GM12878 (cell line): Measurements from ENCODE around the gene IER3. TPM values are rescaled to one million over a fixed set of nuclear protein-coding genes. Genes with fewer than 3 reads are reported as not detected.

ENCODE experiments used
- ATAC-seq: fragments of 200-7000 bp; cut with Tn5 transposase; 3 replicates; pipeline ENCODE4 v1.9.1; 2020; ENCODE audit warnings: mild to moderate bottlenecking, moderate library complexity
- BruUV-seq: library from RNA; stranded (reverse); fragments of 400-500 nt; replicated peaks from 2 replicates; lab custom pipeline; 2021; lab: Mats Ljungman, UMichigan
- CTCF ChIA-PET: fragments of 300-600 bp; sonication (Branson Sonifier 250); formaldehyde crosslinking; extraction: SDS; loops from one replicate; lab custom pipeline; 2021; ENCODE audit warnings: inconsistent platforms; lab: Yijun Ruan, JAX
- POLR2A ChIA-PET: fragments of 350-600 bp; formaldehyde crosslinking; extraction: SDS; loops from one replicate; lab custom pipeline; 2021; ENCODE audit warnings: inconsistent platforms; lab: Charles Lee
- RAD21 ChIA-PET: fragments of 300-600 bp; sonication (Branson Sonifier 250); formaldehyde crosslinking; loops from one replicate; lab custom pipeline; 2023; ENCODE audit warnings: antibody characterized with exemption; ENCODE audit not compliant: unreplicated experiment; lab: Charles Lee
- SMC1A ChIA-PET: fragments of 300-600 bp; sonication (Branson Sonifier 250); formaldehyde crosslinking; loops from one replicate; lab custom pipeline; 2023; ENCODE audit not compliant: unreplicated experiment, uncharacterized antibody; lab: Charles Lee
- DNase-seq: peaks from one replicate; pipeline ENCODE4 v3.0.0-alpha.2; 2011; ENCODE audit warnings: low read depth, low spot score
- FAIRE-seq: peaks from 3 replicates; lab custom pipeline; 2011; peaks lifted over from hg19 to GRCh38; lab: Jason Lieb, UNC
- H2AFZ ChIP-seq: 2 replicates; pipeline ENCODE4 v1.6.0; 2011; ENCODE audit warnings: low read depth, low read length, control low read depth; ENCODE audit not compliant: control insufficient read depth
- H3K27ac ChIP-seq: 2 replicates; pipeline ENCODE4 v1.5.1; 2011; ENCODE audit warnings: control low read depth; ENCODE audit not compliant: control insufficient read depth, insufficient read depth
- H3K27me3 ChIP-seq, 2 experiments: replicated peaks in 1 of 2; 2 replicates each; pipeline versions ENCODE4 v1.6.0 to v1.6.1; 2011; ENCODE audit warnings: low read length in 1 of 2; ENCODE audit not compliant: control insufficient read depth in 2 of 2, insufficient read depth in 2 of 2
- H3K36me3 ChIP-seq, 2 experiments: 2 replicates each; pipeline ENCODE4 v1.5.1; 2011; ENCODE audit warnings: low read length in 1 of 2; ENCODE audit not compliant: control insufficient read depth in 2 of 2, insufficient read depth in 2 of 2
- H3K4me1 ChIP-seq: 2 replicates; pipeline ENCODE4 v1.6.1; 2011; ENCODE audit warnings: mild to moderate bottlenecking, low read length, moderate library complexity, mixed read lengths; ENCODE audit not compliant: control insufficient read depth, insufficient read depth
- H3K4me2 ChIP-seq: 2 replicates; pipeline ENCODE4 v1.6.0; 2011; ENCODE audit warnings: control low read depth; ENCODE audit not compliant: control insufficient read depth, insufficient read depth
- H3K4me3 ChIP-seq: fragments of 200-600 bp; sonication (generic); 2 replicates; pipeline ENCODE4 v1.5.1; 2016
- H3K79me2 ChIP-seq: 2 replicates; pipeline ENCODE4 v1.6.0; 2011; ENCODE audit warnings: low read length; ENCODE audit not compliant: control insufficient read depth, insufficient read depth
- H3K9ac ChIP-seq: 2 replicates; pipeline ENCODE4 v1.8.0; 2011; ENCODE audit warnings: low read length, control low read depth, mixed read lengths; ENCODE audit not compliant: control insufficient read depth, insufficient read depth
- H3K9me3 ChIP-seq: replicated peaks from 3 replicates; pipeline ENCODE4 v1.5.1; 2011; ENCODE audit warnings: mild to moderate bottlenecking, low read length; ENCODE audit not compliant: control insufficient read depth, insufficient read depth
- H4K20me1 ChIP-seq: 2 replicates; pipeline ENCODE4 v1.6.0; 2011; ENCODE audit not compliant: control insufficient read depth, insufficient read depth
- BMI1 ChIP-seq: fragments of 450-650 bp; IDR thresholded peaks from 2 replicates; pipeline ENCODE4 v1.6.1; 2016; ENCODE audit warnings: mild to moderate bottlenecking, moderate library complexity, borderline replicate concordance
- BRCA1 ChIP-seq: IDR thresholded peaks from 2 replicates; pipeline ENCODE4 v1.6.1; 2011; ENCODE audit warnings: low read depth, low read length, improper control_type of control experiment
- CBX5 ChIP-seq: sonication (generic); IDR thresholded peaks from 2 replicates; pipeline ENCODE4 v1.6.1; 2016; ENCODE audit warnings: low read depth, moderate library complexity, mild to moderate bottlenecking, inconsistent platforms
- EED ChIP-seq: sonication (generic); IDR thresholded peaks from 2 replicates; pipeline ENCODE4 v1.6.1; 2016; ENCODE audit warnings: antibody characterized with exemption, low read depth
- FOXK2 ChIP-seq: fragments of 450-650 bp; IDR thresholded peaks from 2 replicates; pipeline ENCODE4 v1.6.1; 2017; ENCODE audit warnings: mild to moderate bottlenecking, moderate library complexity
- IKZF2 ChIP-seq, 2 experiments: fragments of 450-650 bp; IDR thresholded peaks; 2 replicates each; pipeline ENCODE4 v1.6.1; 2017; ENCODE audit warnings: mild to moderate bottlenecking in 2 of 2, moderate library complexity in 2 of 2
- MEF2B ChIP-seq: fragments of 450-650 bp; IDR thresholded peaks from 2 replicates; pipeline ENCODE4 v1.6.1; 2018; ENCODE audit warnings: mild to moderate bottlenecking, moderate library complexity; ENCODE audit not compliant: partially characterized antibody, poor library complexity, severe bottlenecking
- MYC ChIP-seq: IDR thresholded peaks from 2 replicates; pipeline ENCODE4 v1.6.1; 2011; ENCODE audit warnings: mild to moderate bottlenecking, low read length, moderate library complexity, inconsistent platforms; ENCODE audit not compliant: insufficient read depth, insufficient replicate concordance, insufficient read length, severe bottlenecking
- SMAD5 ChIP-seq: IDR thresholded peaks from 2 replicates; pipeline ENCODE4 v1.6.1; 2016; ENCODE audit warnings: antibody characterized with exemption, low read depth
- SPI1 ChIP-seq: IDR thresholded peaks from 2 replicates; pipeline ENCODE4 v1.6.1; 2011; ENCODE audit warnings: low read depth, mild to moderate bottlenecking, low read length, moderate library complexity, borderline replicate concordance; ENCODE audit not compliant: insufficient read depth
- WGBS: methylation state at CpG from one replicate; pipeline ENCODE4 v1.1.6; 2016; ENCODE audit warnings: low lambda C conversion rate; ENCODE audit not compliant: insufficient replicate concordance, insufficient coverage; ENCODE audit errors: missing lambda C conversion rate; 5-methylcytosine and 5-hydroxymethylcytosine counted together
- in situ Hi-C: fragments of 300-500 bp; cut with MboI; formaldehyde crosslinking; loops from 9 replicates; pipeline ENCODE4 v1.14.3; 2018; ENCODE audit warnings: mixed read lengths
- intact Hi-C: fragments of 100-400 bp; cut with micrococcal nuclease; formaldehyde crosslinking; loops from one replicate; pipeline ENCODE4 v1.14.2; 2022; ENCODE audit not compliant: unreplicated experiment
- polyA plus RNA-seq, 11 experiments: library from polyadenylated mRNA; depleted of rRNA in 4 of 11; unstranded in 6 of 11; stranded (reverse) in 5 of 11; fragments of >200 nt; fragmentation: Nextera tagmentation in 4 of 11; fragmentation: Illumina TruSeq in 1 of 11; extraction: Ambion mirVana in 4 of 11; extraction: Trizol in 1 of 11; gene quantifications; 1 replicate in 1 of 11; 2 replicates in 10 of 11; pipeline versions ENCODE4 v1.2.1 to v1.2.3, GENCODE V29; 2011 to 2016; ENCODE audit warnings: inconsistent platforms in 2 of 11, missing spikeins in 2 of 11, low read depth in 1 of 11
- total RNA-seq, 4 experiments: library from RNA; depleted of rRNA in 3 of 4; stranded (reverse); fragments of >200 nt in 3 of 4; fragmentation: Illumina TruSeq in 1 of 4; extraction: Trizol in 1 of 4; gene quantifications; 2 replicates each; pipeline versions ENCODE4 v1.2.1 to v1.2.3, GENCODE V29; 2013 to 2021
- TF ChIP-seq, protein P1 (sequence below): fragments of 450-650 bp; formaldehyde crosslinking; IDR thresholded peaks from 2 replicates; pipeline ENCODE4 v1.4.0; 2022; ENCODE audit warnings: mild to moderate bottlenecking, moderate library complexity
- TF ChIP-seq, protein P2 (sequence below): IDR thresholded peaks from 2 replicates; pipeline ENCODE4 v1.6.1; 2011; ENCODE audit warnings: borderline replicate concordance, low read depth, mild to moderate bottlenecking, moderate library complexity, low read length; ENCODE audit not compliant: insufficient read depth, poor library complexity, severe bottlenecking
- TF ChIP-seq, protein P3 (sequence below): fragments of 450-650 bp; IDR thresholded peaks from 2 replicates; pipeline ENCODE4 v1.6.1; 2017; ENCODE audit warnings: mild to moderate bottlenecking, moderate library complexity

Gene IER3
- total and polyA plus RNA-seq, 10 of the 15 experiments (the other 5 are each of a cell fraction or from before 2014, with no cell fraction given), result 1.9 to 100 (median 32.3) TPM

DNA sequence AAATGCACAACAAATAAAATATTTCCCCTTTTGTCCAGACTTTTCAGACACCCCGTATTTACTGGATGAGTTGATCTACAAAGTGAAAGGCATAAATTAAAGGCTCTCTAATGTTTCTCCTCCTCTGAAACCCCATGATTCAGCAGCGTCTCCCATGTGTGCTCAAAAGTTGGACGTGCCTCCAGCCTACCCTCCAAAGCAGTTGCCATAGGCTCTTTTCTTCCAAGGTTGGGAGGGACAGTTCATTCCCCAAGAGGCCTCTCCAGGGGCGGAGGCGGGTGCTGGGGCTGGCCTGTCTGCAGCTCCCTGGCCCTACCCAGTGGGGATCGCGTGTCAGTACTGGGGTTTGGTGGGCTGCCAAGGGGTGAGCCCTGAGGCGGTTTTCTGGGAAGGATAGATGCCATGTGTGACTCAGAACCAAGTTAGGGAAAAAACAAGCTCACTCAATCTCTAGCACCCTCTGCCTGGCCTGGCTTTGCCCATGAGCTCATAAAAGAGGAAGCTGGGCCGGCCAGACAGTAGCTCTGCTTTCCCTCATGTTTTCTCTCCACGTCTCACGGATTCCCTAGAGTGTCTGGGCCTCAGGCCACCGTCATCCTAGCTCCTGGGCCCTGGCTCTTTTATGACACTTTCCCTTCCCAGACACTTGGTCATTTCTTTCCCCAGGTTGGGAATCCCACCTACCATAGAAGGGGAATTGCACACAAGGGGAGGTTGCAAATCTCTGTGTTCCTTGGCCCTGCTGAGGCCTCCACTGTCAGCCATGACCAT is 8.0 kb upstream of the IER3 start:
- H3K9me3 ChIP-seq, result no peaks in the 10 kb centered on the region
- in situ Hi-C loops, result no loop called here
- POLR2A ChIA-PET, result interaction anchor here (1.0 to 1.5 kb wide), 2 partner anchors 16 to 70 kb away, joined by 3 to 4 read pairs; no protein-coding TSS in a partner anchor
- intact Hi-C loops, result no loop called here
- H3K36me3 ChIP-seq, result no peaks in the 10 kb centered on the region
- CTCF ChIA-PET, result interaction anchor here (1.0 to 1.7 kb wide), 4 partner anchors 8 to 70 kb away, joined by 4 to 6 read pairs (median 6); partner anchors contain the start of gene IER3
- H2AFZ ChIP-seq, result no peak overlapping the region
- BruUV-seq, result no TSS peak
- H3K9ac ChIP-seq, result no peak overlapping the region
- WGBS, result 71% methylated on average over 12 of the region's 12 CpGs
- no peak overlapping the region for H3K4me3 ChIP-seq
- RAD21 ChIA-PET, result interaction anchor here (0.7 to 1.6 kb wide), 7 partner anchors 11 to 67 kb away, joined by 3 to 7 read pairs (median 4); no protein-coding TSS in a partner anchor
- H3K27me3 ChIP-seq, result no peaks in the 10 kb centered on the region
- no peak overlapping the region for H3K27ac ChIP-seq
- FAIRE-seq (no peak), DNase-seq (no peak), ATAC-seq (peak; percentile 56)
- peaks cover 3% of the 10 kb centered on the region; the same call in 1 of the 2 replicates for H3K4me1 ChIP-seq
- SMC1A ChIA-PET, result interaction anchor here (0.9 to 2.0 kb wide), 10 partner anchors 14 to 76 kb away, joined by 3 to 12 read pairs (median 4); no protein-coding TSS in a partner anchor
- no peak overlapping the region for H3K4me2 ChIP-seq
- H4K20me1 ChIP-seq, result no peaks in the 10 kb centered on the region
- H3K79me2 ChIP-seq, result no peaks in the 10 kb centered on the region
- TF ChIP-seq BRCA1 (no peak), FOXK2 (no peak), IKZF2 (IDR thresholded peaks at IDR 0.05) (0 out of 4 replicates have a peak, but pooled peaks of 1 of the 2 experiments have one; percentile 21), MYC (no peak), CBX5 (no peak), EED (no peak), BMI1 (no peak), SPI1 (peak; percentile 49; the same call in 1 of the 2 replicates), SMAD5 (no peak), MEF2B (no peak)
- TF ChIP-seq, protein P1, sequence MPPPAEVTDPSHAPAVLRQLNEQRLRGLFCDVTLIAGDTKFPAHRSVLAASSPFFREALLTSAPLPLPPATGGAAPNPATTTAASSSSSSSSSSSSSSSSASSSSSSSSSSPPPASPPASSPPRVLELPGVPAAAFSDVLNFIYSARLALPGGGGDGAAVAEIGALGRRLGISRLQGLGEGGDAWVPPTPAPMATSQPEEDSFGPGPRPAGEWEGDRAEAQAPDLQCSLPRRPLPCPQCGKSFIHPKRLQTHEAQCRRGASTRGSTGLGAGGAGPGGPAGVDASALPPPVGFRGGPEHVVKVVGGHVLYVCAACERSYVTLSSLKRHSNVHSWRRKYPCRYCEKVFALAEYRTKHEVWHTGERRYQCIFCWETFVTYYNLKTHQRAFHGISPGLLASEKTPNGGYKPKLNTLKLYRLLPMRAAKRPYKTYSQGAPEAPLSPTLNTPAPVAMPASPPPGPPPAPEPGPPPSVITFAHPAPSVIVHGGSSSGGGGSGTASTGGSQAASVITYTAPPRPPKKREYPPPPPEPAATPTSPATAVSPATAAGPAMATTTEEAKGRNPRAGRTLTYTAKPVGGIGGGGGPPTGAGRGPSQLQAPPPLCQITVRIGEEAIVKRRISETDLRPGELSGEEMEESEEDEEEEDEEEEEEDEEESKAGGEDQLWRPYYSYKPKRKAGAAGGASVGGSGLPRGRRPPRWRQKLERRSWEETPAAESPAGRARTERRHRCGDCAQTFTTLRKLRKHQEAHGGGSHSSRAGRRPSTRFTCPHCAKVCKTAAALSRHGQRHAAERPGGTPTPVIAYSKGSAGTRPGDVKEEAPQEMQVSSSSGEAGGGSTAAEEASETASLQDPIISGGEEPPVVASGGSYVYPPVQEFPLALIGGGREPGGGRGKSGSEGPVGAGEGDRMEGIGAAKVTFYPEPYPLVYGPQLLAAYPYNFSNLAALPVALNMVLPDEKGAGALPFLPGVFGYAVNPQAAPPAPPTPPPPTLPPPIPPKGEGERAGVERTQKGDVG (CRISPR knock-in tag), result no peak
- TF ChIP-seq, protein P2, sequence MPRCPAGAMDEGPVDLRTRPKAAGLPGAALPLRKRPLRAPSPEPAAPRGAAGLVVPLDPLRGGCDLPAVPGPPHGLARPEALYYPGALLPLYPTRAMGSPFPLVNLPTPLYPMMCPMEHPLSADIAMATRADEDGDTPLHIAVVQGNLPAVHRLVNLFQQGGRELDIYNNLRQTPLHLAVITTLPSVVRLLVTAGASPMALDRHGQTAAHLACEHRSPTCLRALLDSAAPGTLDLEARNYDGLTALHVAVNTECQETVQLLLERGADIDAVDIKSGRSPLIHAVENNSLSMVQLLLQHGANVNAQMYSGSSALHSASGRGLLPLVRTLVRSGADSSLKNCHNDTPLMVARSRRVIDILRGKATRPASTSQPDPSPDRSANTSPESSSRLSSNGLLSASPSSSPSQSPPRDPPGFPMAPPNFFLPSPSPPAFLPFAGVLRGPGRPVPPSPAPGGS, result no peak
- TF ChIP-seq, protein P3, sequence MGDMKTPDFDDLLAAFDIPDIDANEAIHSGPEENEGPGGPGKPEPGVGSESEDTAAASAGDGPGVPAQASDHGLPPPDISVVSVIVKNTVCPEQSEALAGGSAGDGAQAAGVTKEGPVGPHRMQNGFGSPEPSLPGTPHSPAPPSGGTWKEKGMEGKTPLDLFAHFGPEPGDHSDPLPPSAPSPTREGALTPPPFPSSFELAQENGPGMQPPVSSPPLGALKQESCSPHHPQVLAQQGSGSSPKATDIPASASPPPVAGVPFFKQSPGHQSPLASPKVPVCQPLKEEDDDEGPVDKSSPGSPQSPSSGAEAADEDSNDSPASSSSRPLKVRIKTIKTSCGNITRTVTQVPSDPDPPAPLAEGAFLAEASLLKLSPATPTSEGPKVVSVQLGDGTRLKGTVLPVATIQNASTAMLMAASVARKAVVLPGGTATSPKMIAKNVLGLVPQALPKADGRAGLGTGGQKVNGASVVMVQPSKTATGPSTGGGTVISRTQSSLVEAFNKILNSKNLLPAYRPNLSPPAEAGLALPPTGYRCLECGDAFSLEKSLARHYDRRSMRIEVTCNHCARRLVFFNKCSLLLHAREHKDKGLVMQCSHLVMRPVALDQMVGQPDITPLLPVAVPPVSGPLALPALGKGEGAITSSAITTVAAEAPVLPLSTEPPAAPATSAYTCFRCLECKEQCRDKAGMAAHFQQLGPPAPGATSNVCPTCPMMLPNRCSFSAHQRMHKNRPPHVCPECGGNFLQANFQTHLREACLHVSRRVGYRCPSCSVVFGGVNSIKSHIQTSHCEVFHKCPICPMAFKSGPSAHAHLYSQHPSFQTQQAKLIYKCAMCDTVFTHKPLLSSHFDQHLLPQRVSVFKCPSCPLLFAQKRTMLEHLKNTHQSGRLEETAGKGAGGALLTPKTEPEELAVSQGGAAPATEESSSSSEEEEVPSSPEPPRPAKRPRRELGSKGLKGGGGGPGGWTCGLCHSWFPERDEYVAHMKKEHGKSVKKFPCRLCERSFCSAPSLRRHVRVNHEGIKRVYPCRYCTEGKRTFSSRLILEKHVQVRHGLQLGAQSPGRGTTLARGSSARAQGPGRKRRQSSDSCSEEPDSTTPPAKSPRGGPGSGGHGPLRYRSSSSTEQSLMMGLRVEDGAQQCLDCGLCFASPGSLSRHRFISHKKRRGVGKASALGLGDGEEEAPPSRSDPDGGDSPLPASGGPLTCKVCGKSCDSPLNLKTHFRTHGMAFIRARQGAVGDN, result peak; percentile 52; the same call in 1 of the 2 replicates
